NOMO-1 treated with DMSO at 0.1 percent for 48 hours (cell line): ENCODE measurements around the gene BLMH.
"Not testable (repeated sequence)": the region's sequence is repeated elsewhere in the genome, so short reads cannot be mapped to it uniquely, and the experiment has no call there.

Experiments
- DNase-seq: peaks from one replicate; lab custom pipeline; 2025; ENCODE audit not compliant: unreplicated experiment; lab: John Stamatoyannopoulos, UW

BLMH gene

GRCh38 chr17:30207655-30208054 lies 84.1 kb downstream of the BLMH start:
- DNase-seq: no peak

- no peak for DNase-seq
Measured at GRCh38 chr17:30203471-30203981, 88.2 kb downstream of the BLMH start.

- DNase-seq: not testable (repeated sequence)
Measured at GRCh38 chr17:30200656-30201055, 91.1 kb downstream of the BLMH start.

- no peak for DNase-seq
Measured at GRCh38 chr17:30200106-30200505, 91.6 kb downstream of the BLMH start.

- DNase-seq: no peak
Measured at GRCh38 chr17:30199600-30199999, 92.1 kb downstream of the BLMH start.
